Trophoblast cell (in vitro differentiated cells and primary cell): ENCODE data around the gene GUCY1A1.

ENCODE experiments used
- DNase-seq, 2 donors: peaks; one replicate each; pipeline ENCODE4 v3.0.0-alpha.2; 2016
- H2AFZ ChIP-seq: 2 replicates; pipeline ENCODE4 v1.6.1; 2013; ENCODE audit warnings: low read length, moderate library complexity, mild to moderate bottlenecking; ENCODE audit not compliant: insufficient read depth, poor library complexity
- H2AK5ac ChIP-seq: 2 replicates; pipeline ENCODE4 v1.6.1; 2013; ENCODE audit warnings: mild to moderate bottlenecking, low read length
- H2BK120ac ChIP-seq: 2 replicates; pipeline ENCODE4 v1.6.1; 2013; ENCODE audit warnings: low read length, mild to moderate bottlenecking, moderate library complexity; ENCODE audit not compliant: insufficient read depth, poor library complexity
- H2BK12ac ChIP-seq: 2 replicates; pipeline ENCODE4 v1.6.1; 2013; ENCODE audit warnings: mild to moderate bottlenecking, low read length, moderate library complexity
- H2BK5ac ChIP-seq: 2 replicates; pipeline ENCODE4 v1.6.1; 2013; ENCODE audit warnings: low read length, low read depth, moderate library complexity, mild to moderate bottlenecking; ENCODE audit not compliant: poor library complexity
- H3K14ac ChIP-seq: 2 replicates; pipeline ENCODE4 v1.6.1; 2013; ENCODE audit warnings: mild to moderate bottlenecking, low read length
- H3K18ac ChIP-seq: 2 replicates; pipeline ENCODE4 v1.6.1; 2013; ENCODE audit warnings: mild to moderate bottlenecking, low read length
- H3K23ac ChIP-seq: 2 replicates; pipeline ENCODE4 v1.6.1; 2013; ENCODE audit warnings: low read length
- H3K27ac ChIP-seq: 2 replicates; pipeline ENCODE4 v1.5.1; 2013; ENCODE audit warnings: low read depth, mild to moderate bottlenecking, inconsistent platforms, low read length, moderate library complexity
- H3K27me3 ChIP-seq: 2 replicates; pipeline ENCODE4 v1.6.1; 2013; ENCODE audit warnings: inconsistent platforms, mild to moderate bottlenecking, low read length, moderate library complexity; ENCODE audit not compliant: insufficient read depth
- H3K36me3 ChIP-seq, 2 experiments: 1 replicate in 1 of 2; 2 replicates in 1 of 2; pipeline ENCODE4 v1.6.1; 2013; ENCODE audit warnings: low read length in 2 of 2, mild to moderate bottlenecking in 2 of 2, moderate library complexity in 1 of 2; ENCODE audit not compliant: insufficient read depth in 2 of 2, control insufficient read depth in 1 of 2
- H3K4ac ChIP-seq: 2 replicates; pipeline ENCODE4 v1.6.1; 2013; ENCODE audit warnings: low read depth, mild to moderate bottlenecking, low read length, moderate library complexity
- H3K4me1 ChIP-seq, 2 experiments: 1 replicate in 1 of 2; 2 replicates in 1 of 2; pipeline ENCODE4 v1.6.1; 2013; ENCODE audit warnings: low read length in 2 of 2, mild to moderate bottlenecking in 2 of 2, moderate library complexity in 1 of 2; ENCODE audit not compliant: insufficient read depth in 2 of 2, control insufficient read depth in 1 of 2
- H3K4me2 ChIP-seq: 2 replicates; pipeline ENCODE4 v1.6.1; 2013; ENCODE audit warnings: inconsistent platforms, mild to moderate bottlenecking, low read length, moderate library complexity
- H3K4me3 ChIP-seq: 2 replicates; pipeline ENCODE4 v1.5.1; 2013; ENCODE audit warnings: mild to moderate bottlenecking, low read depth, low read length, inconsistent platforms
- H3K79me1 ChIP-seq: one replicate; pipeline ENCODE4 v1.6.1; 2013; ENCODE audit warnings: low read length
- H3K79me2 ChIP-seq: 2 replicates; pipeline ENCODE4 v1.6.1; 2013; ENCODE audit warnings: low read length, mild to moderate bottlenecking; ENCODE audit not compliant: control insufficient read depth, insufficient read depth, poor library complexity
- H3K9ac ChIP-seq: 2 replicates; pipeline ENCODE4 v1.6.1; 2013; ENCODE audit warnings: mild to moderate bottlenecking, low read length
- H3K9me3 ChIP-seq: 2 replicates; pipeline ENCODE4 v1.6.1; 2013; ENCODE audit warnings: low read depth, mild to moderate bottlenecking, control low read depth, inconsistent platforms, low read length; ENCODE audit not compliant: insufficient read depth
- H4K12ac ChIP-seq: 2 replicates; pipeline ENCODE4 v1.6.1; 2013; ENCODE audit warnings: low read depth, mild to moderate bottlenecking, low read length, moderate library complexity
- H4K8ac ChIP-seq: 2 replicates; pipeline ENCODE4 v1.6.1; 2013; ENCODE audit warnings: low read depth, mild to moderate bottlenecking, low read length, moderate library complexity
- H4K91ac ChIP-seq: one replicate; pipeline ENCODE4 v1.6.1; 2013; ENCODE audit warnings: low read depth, mild to moderate bottlenecking, low read length, moderate library complexity
- WGBS: extraction: QIAGEN DNeasy Blood & Tissue Kit; methylation state at CpG from one replicate; pipeline ENCODE4 v1.1.7; 2013; ENCODE audit warnings: missing lambda C conversion rate; ENCODE audit not compliant: insufficient read length, insufficient coverage; ENCODE audit errors: extremely low coverage; 5-methylcytosine and 5-hydroxymethylcytosine counted together

GUCY1A1 gene

DNA sequence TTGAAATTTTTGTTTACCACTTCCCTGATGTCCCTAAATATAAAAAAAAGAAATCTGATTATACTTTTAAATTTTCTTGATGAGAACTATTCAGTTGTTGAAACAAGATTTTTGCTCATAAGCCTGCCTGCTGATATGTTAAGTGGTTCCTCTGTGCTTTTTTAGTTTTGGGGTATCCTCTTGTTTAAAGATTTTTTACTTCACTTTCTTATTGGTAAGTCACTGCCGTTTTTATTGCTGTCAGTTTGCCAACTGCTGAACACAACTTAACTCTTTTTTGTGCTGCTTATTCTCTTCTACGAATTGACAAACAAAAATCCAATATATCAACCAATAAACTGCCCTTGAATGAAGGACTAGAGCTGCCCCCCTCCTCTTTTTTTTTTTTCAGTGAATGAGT, 39.5 kb downstream of the GUCY1A1 start:
- Histone ChIP-seq H3K36me3 (peaks cover 9 to 26% of the 10 kb centered on the region in 2 experiments), H3K14ac (no peak overlapping the region), H3K4me3 (no peak overlapping the region), H2BK12ac (no peak overlapping the region), H4K12ac (no peak overlapping the region), H3K23ac (no peak overlapping the region), H3K79me2 (no peaks in the 10 kb centered on the region), H3K9ac (no peak overlapping the region), H3K4ac (no peak overlapping the region), H3K27ac (no peak overlapping the region), H3K4me2 (no peak overlapping the region), H2AFZ (no peak overlapping the region), H2BK120ac (no peak overlapping the region), H3K18ac (no peak overlapping the region), H4K8ac (no peak overlapping the region), H3K27me3 (no peaks in the 10 kb centered on the region), H3K9me3 (no peaks in the 10 kb centered on the region), H2BK5ac (no peak overlapping the region), H2AK5ac (no peak overlapping the region), H3K79me1 (no peaks in the 10 kb centered on the region), H4K91ac (no peak overlapping the region), H3K4me1 (peaks cover 4% of the 10 kb centered on the region in 2 experiments)
- WGBS: 100% methylated on average over 1 of the region's 2 CpGs
- DNase-seq: no peak

DNA sequence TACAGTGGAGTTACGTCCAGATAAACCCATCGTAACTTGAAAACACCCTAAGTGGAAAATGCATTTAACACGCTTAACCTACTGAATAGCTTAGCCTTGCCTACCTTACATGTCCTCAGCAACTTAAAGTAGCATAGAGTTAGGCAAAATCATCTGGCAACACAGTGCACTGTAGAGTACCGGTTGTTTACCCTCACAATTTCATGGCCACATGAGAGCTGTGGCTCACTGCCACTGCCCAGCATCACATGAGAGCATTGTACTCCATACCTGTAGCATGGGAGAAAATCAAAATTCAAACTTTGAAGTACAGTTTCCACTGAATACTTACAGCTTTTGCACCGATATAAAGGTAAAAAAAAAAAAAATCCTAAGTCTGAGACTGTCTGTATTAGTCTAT, 40.6 kb downstream of the GUCY1A1 start:
- H3K27me3 ChIP-seq: no peaks in the 10 kb centered on the region
- H4K12ac ChIP-seq: no peak overlapping the region
- peaks cover 10 to 28% of the 10 kb centered on the region in 2 experiments for H3K36me3 ChIP-seq
- no peak overlapping the region for H2BK12ac ChIP-seq
- H3K79me2 ChIP-seq: no peaks in the 10 kb centered on the region
- H3K4me2 ChIP-seq: no peak overlapping the region
- H3K4ac ChIP-seq: no peak overlapping the region
- H3K4me1 ChIP-seq: peaks cover 4% of the 10 kb centered on the region in 2 experiments
- H3K9ac ChIP-seq: no peak overlapping the region
- H2AFZ ChIP-seq: no peak overlapping the region
- no peak overlapping the region for H3K27ac ChIP-seq
- H4K91ac ChIP-seq: no peak overlapping the region
- H3K4me3 ChIP-seq: no peak overlapping the region
- no peak overlapping the region for H2AK5ac ChIP-seq
- no peak overlapping the region for H4K8ac ChIP-seq
- peak overlapping the region; percentile 58 for H3K23ac ChIP-seq
- no peak overlapping the region for H3K14ac ChIP-seq
- DNase-seq: no peak
- no peaks in the 10 kb centered on the region for H3K9me3 ChIP-seq
- H2BK120ac ChIP-seq: no peak overlapping the region
- WGBS: no CpG with 5 or more reads among the region's 5 CpGs
- H3K18ac ChIP-seq: no peak overlapping the region
- H2BK5ac ChIP-seq: no peak overlapping the region
- H3K79me1 ChIP-seq: no peaks in the 10 kb centered on the region

- Histone ChIP-seq H3K27me3 (no peaks in the 10 kb centered on the region), H3K79me2 (no peaks in the 10 kb centered on the region)
Measured at GRCh38 chr4:155708782-155709181, 42.1 kb downstream of the GUCY1A1 start.

GRCh38 chr4:155709918-155710317, 43.3 kb downstream of the GUCY1A1 start:
- no peak overlapping the region for H4K91ac ChIP-seq

More at GRCh38 chr4:155708782-155709181, 42.1 kb downstream of the GUCY1A1 start:
- no peak overlapping the region for H4K91ac ChIP-seq
- H3K4ac ChIP-seq: no peak overlapping the region
- no CpG with 5 or more reads among the region's 1 CpG for WGBS
- H3K9ac ChIP-seq: no peak overlapping the region
- H2BK120ac ChIP-seq: no peak overlapping the region
- no peak overlapping the region for H4K8ac ChIP-seq
- H3K14ac ChIP-seq: no peak overlapping the region
- no peak overlapping the region for H2AFZ ChIP-seq
- H2BK12ac ChIP-seq: no peak overlapping the region
- peaks cover 4% of the 10 kb centered on the region in 2 experiments for H3K4me1 ChIP-seq
- H3K79me1 ChIP-seq: no peaks in the 10 kb centered on the region
- H4K12ac ChIP-seq: no peak overlapping the region
- H3K18ac ChIP-seq: no peak overlapping the region
- DNase-seq: no peak
- no peak overlapping the region for H3K4me2 ChIP-seq
- no peaks in the 10 kb centered on the region for H3K9me3 ChIP-seq
- no peak overlapping the region for H2AK5ac ChIP-seq
- H3K27ac ChIP-seq: no peak overlapping the region
- no peak overlapping the region for H3K4me3 ChIP-seq
- no peak overlapping the region for H3K23ac ChIP-seq
- no peak overlapping the region for H2BK5ac ChIP-seq
- H3K36me3 ChIP-seq: peaks cover 16 to 34% of the 10 kb centered on the region in 2 experiments

More at GRCh38 chr4:155709918-155710317, 43.3 kb downstream of the GUCY1A1 start:
- H2BK120ac ChIP-seq: no peak overlapping the region
- WGBS: no CpG with 5 or more reads among the region's 4 CpGs
- no peak overlapping the region for H2BK5ac ChIP-seq
- no peak overlapping the region for H3K4me2 ChIP-seq
- no peaks in the 10 kb centered on the region for H3K79me1 ChIP-seq
- no peaks in the 10 kb centered on the region for H3K27me3 ChIP-seq
- no peak overlapping the region for H3K14ac ChIP-seq
- H3K23ac ChIP-seq: no peak overlapping the region
- H2AK5ac ChIP-seq: no peak overlapping the region
- H3K18ac ChIP-seq: no peak overlapping the region
- no peak overlapping the region for H2BK12ac ChIP-seq
- no peak overlapping the region for H4K12ac ChIP-seq
- H3K27ac ChIP-seq: no peak overlapping the region
- H3K4me3 ChIP-seq: no peak overlapping the region
- H2AFZ ChIP-seq: no peak overlapping the region
- H3K36me3 ChIP-seq: peaks cover 14 to 30% of the 10 kb centered on the region in 2 experiments
- H3K9ac ChIP-seq: no peak overlapping the region
- no peaks in the 10 kb centered on the region for H3K79me2 ChIP-seq
- H3K4ac ChIP-seq: no peak overlapping the region
- no peak for DNase-seq
- no peak overlapping the region for H4K8ac ChIP-seq
- H3K4me1 ChIP-seq: peaks cover 3% of the 10 kb centered on the region in 2 experiments
- H3K9me3 ChIP-seq: no peaks in the 10 kb centered on the region
